GM10266 (cell line): ENCODE measurements around the gene METTL3.

Experiments used
- DNase-seq: peaks from one replicate; pipeline ENCODE4 v3.0.0; 2012; ENCODE audit errors: extremely low spot score
- CTCF ChIP-seq: IDR thresholded peaks from 2 replicates; pipeline ENCODE4 v1.5.1; 2012; ENCODE audit warnings: mild to moderate bottlenecking, low read depth; ENCODE audit not compliant: control insufficient read depth, insufficient read depth; ENCODE audit errors: missing control alignments

The METTL3 gene

GRCh38 chr14:21467616-21468015 is 43.5 kb downstream of the METTL3 start:
- TF ChIP-seq CTCF: no peak
- DNase-seq: no peak

DNA sequence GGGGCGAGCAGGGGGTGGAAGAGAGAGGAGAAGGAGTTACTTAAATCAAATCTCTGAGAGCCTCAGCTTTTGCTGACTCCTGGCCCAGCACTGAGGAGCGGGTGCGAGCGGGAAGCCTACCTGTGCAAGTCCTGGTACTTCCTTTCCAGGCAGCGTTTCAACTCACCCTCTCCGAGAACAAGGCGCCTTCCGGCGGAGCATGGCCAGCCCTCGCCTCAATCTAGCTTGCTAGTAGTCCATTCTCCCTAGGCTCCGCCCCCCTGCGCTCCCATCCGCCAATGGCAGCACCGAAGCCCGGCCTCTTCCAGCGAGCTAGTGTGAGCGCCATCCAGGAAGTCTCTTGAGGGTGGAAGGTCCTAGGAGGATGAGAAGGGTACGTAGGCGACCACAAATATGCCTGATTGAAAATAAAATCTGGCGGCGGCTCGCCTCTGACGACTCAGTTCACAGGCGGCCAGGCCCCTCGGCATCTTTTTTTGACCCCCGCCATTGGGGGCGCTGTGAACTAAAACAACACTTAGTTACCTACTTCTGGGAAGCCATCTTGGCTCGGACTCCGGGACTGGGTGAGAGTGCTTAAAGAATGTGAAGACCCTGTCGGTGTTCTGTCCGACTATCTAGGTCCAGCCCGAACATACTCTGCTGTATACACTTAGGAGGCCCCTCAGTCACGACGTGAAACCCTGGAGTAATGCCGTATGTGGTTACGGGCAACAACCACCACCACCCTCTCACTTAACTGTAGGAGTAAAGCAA is 55.0 kb downstream of the METTL3 start, which contains the start of gene CHD8:
Gene CHD8 (minus strand): TSS at position 212 of the 756 bp plus-strand sequence. CDS start 24,480 bp downstream, outside the sequence.
- DNase-seq: peak; percentile 95
- peak; percentile 83 for TF ChIP-seq CTCF

DNA sequence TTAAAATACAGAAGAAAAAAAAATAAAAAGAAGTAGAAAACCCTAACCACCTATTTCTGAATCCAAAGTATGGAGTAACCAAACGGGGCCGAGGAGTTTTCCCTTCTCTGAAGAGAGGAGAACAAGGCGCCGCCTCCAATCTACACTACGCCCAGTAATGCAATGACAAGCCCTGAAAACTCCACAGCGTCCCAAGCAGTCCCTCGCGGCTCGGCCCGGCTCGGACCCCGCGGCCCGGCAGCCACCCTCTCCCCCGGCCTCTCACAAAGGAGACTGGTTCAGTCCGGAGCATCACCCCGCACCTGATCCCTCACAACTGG is 55.6 kb downstream of the METTL3 start:
- DNase-seq: no peak

GRCh38 chr14:21454843-21455544 is 56.1 kb downstream of the METTL3 start:
- DNase-seq: no peak
- no peak for TF ChIP-seq CTCF

More for the DNA sequence above, 55.6 kb downstream of the METTL3 start:
- no peak for TF ChIP-seq CTCF

GRCh38 chr14:21449899-21450216 is 61.3 kb downstream of the METTL3 start:
- DNase-seq: no peak
- TF ChIP-seq CTCF: no peak
